Activated T-cell treated with anti-CD3 and anti-CD28 coated beads, Interleukin-2, amount 50 U/mL, for 4 hours (primary cell): ENCODE measurements around the gene GIT1. TPM values are rescaled to one million over a fixed set of nuclear protein-coding genes. Genes with fewer than 3 reads are reported as not detected.

ENCODE experiments used
- ATAC-seq, 2 donors: fragments of 200-7000 bp; cut with Tn5 transposase; one replicate each; pipeline ENCODE4 v1.10.0; 2021
- DNase-seq: peaks from one replicate; pipeline ENCODE4 v3.0.0-alpha.2; 2020
- H3K27me3 Mint-ChIP-seq: one replicate; pipeline ENCODE4 v1.8.0; 2021; ENCODE audit warnings: low read depth, mixed read lengths
- H3K36me3 Mint-ChIP-seq: one replicate; pipeline ENCODE4 v1.8.0; 2022; ENCODE audit warnings: mixed read lengths; ENCODE audit not compliant: insufficient read depth
- H3K4me1 Mint-ChIP-seq: one replicate; pipeline ENCODE4 v1.8.0; 2021; ENCODE audit warnings: low read depth, mixed read lengths
- H3K4me3 Mint-ChIP-seq: one replicate; pipeline ENCODE4 v1.8.0; 2021; ENCODE audit warnings: mild to moderate bottlenecking, moderate library complexity, mixed read lengths
- H3K9me3 Mint-ChIP-seq: one replicate; pipeline ENCODE4 v1.8.0; 2021; ENCODE audit warnings: mixed read lengths
- total RNA-seq, 3 donors: library from RNA; stranded (reverse); gene quantifications; one replicate each; pipeline ENCODE4 v1.2.1, GENCODE V29; 2021

GIT1 gene
- total RNA-seq, 3 donors from 2014 or later, result 79.3 to 91.3 (median 90.8) TPM

DNA sequence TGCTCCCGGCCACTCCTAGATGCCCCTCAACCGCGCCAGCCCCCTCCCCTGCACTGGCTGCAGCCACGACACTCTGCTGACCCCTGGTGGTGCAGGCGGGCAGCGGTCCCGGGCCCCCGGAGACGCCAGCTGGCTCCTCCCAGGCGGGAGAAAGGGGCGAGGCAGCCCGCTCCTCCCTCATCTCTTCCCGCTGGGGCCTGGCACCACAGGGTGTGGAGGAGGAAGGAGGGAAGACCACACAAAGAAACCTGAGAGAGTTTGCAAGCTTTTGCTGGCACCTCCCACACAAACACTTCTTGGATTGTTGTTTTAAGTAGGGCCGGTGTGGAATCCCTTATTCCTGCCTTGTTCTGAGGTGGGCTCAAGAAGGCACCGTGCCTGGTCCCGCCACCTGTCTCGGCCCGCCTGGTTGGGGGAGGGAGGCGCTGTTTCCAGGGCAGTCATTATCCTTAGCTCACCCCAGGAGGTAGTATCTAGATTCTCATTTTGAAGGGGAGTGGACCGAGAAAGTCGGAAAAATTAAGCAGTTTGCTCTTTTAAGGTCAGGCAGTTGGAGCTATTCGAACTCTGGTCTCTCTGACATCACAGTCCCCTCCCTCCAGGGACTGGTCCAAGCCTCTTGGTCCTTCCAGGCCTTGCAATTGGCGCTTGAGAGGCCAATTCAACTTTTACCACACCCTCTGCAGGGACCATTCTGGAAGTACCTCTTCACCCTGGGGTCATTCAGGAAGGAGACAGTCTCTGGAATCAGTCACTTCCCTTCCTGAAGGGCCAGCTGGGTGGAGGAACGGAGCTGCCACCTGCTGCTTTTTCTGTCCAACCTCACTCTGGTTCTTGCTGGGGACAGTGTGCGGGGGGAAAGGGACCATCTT is 2.5 kb upstream of the GIT1 start:
- H3K27me3 Mint-ChIP-seq, result no peaks in the 10 kb centered on the region
- ATAC-seq (peak; percentile 17 to 35), DNase-seq (peak; percentile 75)
- peaks cover 46% of the 10 kb centered on the region for H3K4me1 Mint-ChIP-seq
- H3K4me3 Mint-ChIP-seq, result peak overlapping the region; percentile 73
- H3K36me3 Mint-ChIP-seq, result no peaks in the 10 kb centered on the region
- no peaks in the 10 kb centered on the region for H3K9me3 Mint-ChIP-seq

GRCh38 chr17:29591146-29591736 is 1.8 kb upstream of the GIT1 start:
- peak; percentile 46 for DNase-seq
- H3K36me3 Mint-ChIP-seq, result no peaks in the 10 kb centered on the region
- no peak for ATAC-seq
- peak overlapping the region; percentile 73 for H3K4me3 Mint-ChIP-seq
- no peaks in the 10 kb centered on the region for H3K9me3 Mint-ChIP-seq
- no peaks in the 10 kb centered on the region for H3K27me3 Mint-ChIP-seq
- H3K4me1 Mint-ChIP-seq, result peaks cover 52% of the 10 kb centered on the region

DNA sequence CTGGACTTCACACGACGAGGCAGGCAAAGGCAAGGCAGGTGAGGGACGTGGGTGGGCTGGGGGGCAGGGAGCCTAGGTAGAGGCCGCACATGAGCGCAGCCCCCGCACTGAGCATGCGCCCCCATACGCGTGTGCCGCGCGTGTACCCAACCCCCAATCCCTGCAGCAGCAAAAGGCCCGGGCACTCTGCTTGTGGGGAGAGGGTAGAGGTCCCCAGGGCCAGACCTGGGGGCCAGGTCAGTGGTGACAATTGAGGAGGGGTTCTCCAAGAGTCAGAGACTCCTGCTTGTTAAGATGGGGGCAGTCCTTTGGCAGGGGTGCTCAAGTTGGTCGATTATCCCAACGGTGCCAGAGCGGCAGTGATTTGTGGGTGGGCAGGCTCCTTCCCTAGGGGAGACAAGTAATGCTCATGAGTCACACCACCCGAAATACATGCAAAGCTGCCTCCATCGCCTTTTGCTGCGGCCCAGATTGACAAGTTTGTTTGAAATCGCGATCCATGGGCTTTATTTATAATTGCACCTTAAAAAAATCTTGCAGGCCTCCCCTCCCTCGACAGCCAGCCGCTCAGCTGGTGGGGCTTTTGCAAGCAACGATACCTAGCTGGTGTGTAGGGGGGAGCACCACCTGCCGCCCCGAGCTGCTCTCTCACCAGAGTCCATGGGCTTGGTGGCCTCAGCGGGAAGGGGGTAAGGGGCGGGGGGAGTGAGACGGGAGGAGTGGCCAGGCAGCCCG is 1.1 kb upstream of the GIT1 start:
- DNase-seq (peak; percentile 17), ATAC-seq (no peak)
- H3K36me3 Mint-ChIP-seq, result no peaks in the 10 kb centered on the region
- H3K4me1 Mint-ChIP-seq, result peaks cover 55% of the 10 kb centered on the region
- H3K4me3 Mint-ChIP-seq, result peak overlapping the region; percentile 82
- no peaks in the 10 kb centered on the region for H3K27me3 Mint-ChIP-seq
- H3K9me3 Mint-ChIP-seq, result no peaks in the 10 kb centered on the region

DNA sequence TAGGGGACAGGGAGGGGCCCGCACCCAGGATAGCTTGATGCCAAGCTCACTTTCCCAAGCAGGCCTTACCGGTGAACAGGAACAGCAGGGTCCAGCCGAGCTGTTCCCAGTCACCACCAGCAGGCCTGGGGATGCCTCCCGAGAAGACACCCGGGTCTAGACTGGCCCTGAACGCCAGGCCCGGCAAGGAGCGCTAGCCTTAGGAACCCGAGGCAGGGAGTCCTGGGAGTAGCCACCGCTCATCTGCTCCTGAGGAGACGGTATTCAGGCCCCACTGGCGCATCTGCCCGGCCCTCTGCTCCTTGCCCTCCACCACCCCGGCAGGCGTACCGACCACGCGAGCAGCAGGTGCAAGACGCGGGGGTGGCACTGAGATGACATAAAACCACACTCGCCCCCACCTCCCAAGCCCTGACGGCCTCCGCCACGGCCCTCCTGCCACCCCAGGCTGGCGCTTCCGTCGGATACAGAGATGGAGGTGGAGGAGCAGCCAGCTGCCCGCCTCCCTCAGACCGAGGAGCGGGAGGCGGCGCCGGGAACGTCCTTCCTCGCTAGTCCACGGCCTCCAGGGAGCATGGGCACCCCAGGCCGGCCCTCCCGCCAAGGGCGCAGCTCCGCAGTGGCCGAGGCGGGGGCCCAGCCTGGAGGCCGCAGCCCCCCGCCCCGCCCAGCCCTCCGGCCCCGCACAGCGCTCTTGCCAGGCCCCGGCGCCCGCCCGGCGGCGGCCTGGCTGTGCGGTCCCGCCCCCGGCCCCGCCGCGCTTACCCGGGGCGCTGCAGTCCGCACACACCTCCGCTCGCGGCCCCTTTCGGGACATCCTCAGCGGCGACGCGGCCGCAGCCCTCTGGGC is 661 bp downstream of the GIT1 start:
- Mint-ChIP-seq H3K36me3 (no peaks in the 10 kb centered on the region), H3K9me3 (no peaks in the 10 kb centered on the region), H3K27me3 (no peaks in the 10 kb centered on the region), H3K4me3 (peak overlapping the region; percentile 95), H3K4me1 (peaks cover 62% of the 10 kb centered on the region)
- ATAC-seq (peak; percentile 28 to 32), DNase-seq (peak; percentile 66)

GRCh38 chr17:29588017-29588561 is 1.4 kb downstream of the GIT1 start:
- no peaks in the 10 kb centered on the region for H3K27me3 Mint-ChIP-seq
- no peak for DNase-seq
- H3K4me1 Mint-ChIP-seq, result peaks cover 62% of the 10 kb centered on the region
- H3K9me3 Mint-ChIP-seq, result no peaks in the 10 kb centered on the region
- H3K4me3 Mint-ChIP-seq, result peak overlapping the region; percentile 95
- H3K36me3 Mint-ChIP-seq, result no peaks in the 10 kb centered on the region
- ATAC-seq, result no peak

- H3K4me1 Mint-ChIP-seq, result peaks cover 61% of the 10 kb centered on the region
- no peaks in the 10 kb centered on the region for H3K9me3 Mint-ChIP-seq
- DNase-seq, result no peak
- no peaks in the 10 kb centered on the region for H3K27me3 Mint-ChIP-seq
- H3K4me3 Mint-ChIP-seq, result peak overlapping the region; percentile 95
- no peak for ATAC-seq
- H3K36me3 Mint-ChIP-seq, result no peaks in the 10 kb centered on the region
These were observed 1.9 kb downstream of the GIT1 start for GRCh38 chr17:29587591-29587990.

DNA sequence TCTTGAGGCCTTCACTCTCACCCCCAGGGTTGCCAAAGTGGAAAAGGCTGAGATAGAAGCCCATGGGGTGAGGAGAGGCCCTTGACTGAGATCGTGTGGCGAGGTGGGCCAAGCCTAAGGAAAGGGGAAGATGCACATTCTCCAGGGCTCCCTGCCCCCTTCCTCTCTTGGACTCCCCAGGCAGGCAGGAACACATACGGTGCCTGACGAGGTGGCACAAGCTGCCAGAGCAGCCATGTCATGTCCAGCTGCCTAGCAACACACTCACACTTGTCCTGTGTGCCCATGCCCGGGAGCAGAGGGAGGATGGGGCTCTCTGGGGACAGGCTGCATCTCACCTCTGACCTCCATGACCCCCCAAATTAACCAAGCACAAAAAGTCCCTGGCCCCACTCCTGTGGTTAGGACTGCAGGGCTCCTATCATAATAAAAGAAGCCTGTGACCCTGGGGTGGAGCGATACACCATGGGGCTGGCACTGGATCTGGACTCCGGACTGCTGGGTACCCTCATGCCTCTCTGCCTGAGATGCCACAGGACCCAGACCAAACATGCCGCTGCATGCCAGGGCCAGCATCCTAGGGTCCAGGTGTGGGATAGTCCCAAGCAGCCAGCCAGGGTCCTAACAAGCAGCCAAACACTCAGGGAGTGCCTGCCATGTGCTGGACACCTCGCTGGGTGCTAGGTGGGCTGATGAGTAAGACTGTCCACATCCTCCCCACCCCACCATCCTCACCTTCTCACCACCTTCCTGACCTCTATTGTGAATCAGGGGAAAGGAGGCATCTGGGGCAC is 2.6 kb downstream of the GIT1 start:
- DNase-seq (no peak), ATAC-seq (no peak)
- H3K4me3 Mint-ChIP-seq, result peak overlapping the region; percentile 95
- H3K27me3 Mint-ChIP-seq, result no peaks in the 10 kb centered on the region
- H3K4me1 Mint-ChIP-seq, result peaks cover 54% of the 10 kb centered on the region
- H3K9me3 Mint-ChIP-seq, result no peaks in the 10 kb centered on the region
- H3K36me3 Mint-ChIP-seq, result peaks cover 4% of the 10 kb centered on the region

GRCh38 chr17:29585080-29585751 is 4.2 kb downstream of the GIT1 start:
- Mint-ChIP-seq H3K4me3 (peak overlapping the region; percentile 29), H3K9me3 (no peaks in the 10 kb centered on the region), H3K27me3 (no peaks in the 10 kb centered on the region), H3K36me3 (peaks cover 9% of the 10 kb centered on the region), H3K4me1 (peaks cover 41% of the 10 kb centered on the region)
- ATAC-seq (no peak), DNase-seq (peak; percentile 36)

DNA sequence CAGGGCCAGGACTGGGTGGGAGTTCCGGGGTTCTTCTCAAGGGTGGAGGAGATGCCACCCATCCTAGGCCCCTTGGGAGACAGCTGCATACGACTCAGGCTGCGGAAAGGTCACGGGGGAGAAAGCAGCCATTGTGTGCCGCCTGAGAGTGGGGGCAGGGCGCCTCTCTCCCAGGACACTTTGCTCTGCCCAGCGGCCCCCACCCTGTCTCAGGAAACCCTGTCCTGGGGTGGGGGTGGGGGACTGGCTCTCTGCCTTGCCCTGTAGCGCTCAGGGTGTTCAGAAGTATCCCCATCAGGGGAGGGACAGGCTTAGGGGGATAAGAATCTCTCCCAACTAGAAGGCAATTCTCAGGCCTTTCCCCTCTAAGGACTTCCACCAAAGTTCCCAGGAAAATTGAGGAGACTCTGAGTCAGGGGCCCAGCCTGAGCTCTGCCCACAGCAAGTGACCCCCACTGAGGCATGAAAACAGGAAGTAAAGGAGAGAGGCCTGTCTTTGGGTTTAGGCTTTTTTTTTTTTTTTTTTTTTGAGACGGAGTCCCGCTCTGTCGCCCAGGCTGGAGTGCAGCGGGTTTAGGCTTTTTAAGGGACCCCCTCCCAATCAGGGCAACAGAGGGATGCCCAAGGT is 4.9 kb downstream of the GIT1 start:
- no peak overlapping the region for H3K4me3 Mint-ChIP-seq
- H3K4me1 Mint-ChIP-seq, result peaks cover 36% of the 10 kb centered on the region
- ATAC-seq, result no peak
- H3K27me3 Mint-ChIP-seq, result no peaks in the 10 kb centered on the region
- no peaks in the 10 kb centered on the region for H3K9me3 Mint-ChIP-seq
- peaks cover 14% of the 10 kb centered on the region for H3K36me3 Mint-ChIP-seq
- DNase-seq, result no peak

DNA sequence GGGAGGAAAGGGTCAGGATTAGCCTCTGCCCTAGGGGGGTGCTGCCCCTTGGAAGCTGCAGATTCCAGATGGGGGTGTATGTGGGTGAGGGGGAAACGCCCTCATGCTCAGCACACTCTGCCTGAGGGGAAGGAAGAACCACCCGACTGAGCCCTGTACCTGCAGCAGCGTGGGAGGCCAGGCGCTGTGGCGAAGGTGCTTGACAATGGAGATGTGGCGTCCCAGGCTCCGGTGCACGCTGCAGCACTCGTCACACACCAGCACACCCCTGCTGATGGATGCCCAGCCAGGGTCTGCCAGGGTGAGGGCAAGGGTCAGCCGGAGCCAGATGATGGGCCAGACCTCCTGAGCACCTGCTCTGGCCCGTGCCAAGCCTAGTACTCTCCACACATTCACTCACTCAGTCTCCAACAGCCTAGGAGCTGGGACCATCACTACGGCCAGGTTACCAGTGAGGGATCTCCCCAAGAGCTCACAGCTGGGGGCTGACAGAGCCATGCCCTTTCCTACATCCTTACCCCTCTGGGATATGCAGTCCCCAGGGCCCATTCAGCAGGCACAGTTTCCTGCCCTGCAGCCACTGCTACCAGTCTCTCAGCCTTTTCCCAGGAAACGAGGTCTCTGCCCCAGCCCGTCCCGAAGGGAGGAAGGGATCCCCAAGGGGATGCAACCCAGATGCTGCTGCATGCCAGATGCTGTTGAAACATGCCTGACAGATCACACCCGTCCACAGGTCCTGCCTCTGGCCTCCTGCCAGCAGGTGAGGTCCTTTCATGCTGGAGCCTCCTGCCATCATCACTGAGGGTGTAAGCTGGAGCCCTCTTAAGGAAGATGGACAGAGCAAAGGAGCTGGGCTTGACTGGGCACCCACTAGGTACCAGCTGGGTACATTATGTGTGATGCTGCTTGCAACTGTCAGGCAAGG is 5.9 kb downstream of the GIT1 start:
- H3K4me3 Mint-ChIP-seq, result no peak overlapping the region
- H3K36me3 Mint-ChIP-seq, result peaks cover 16% of the 10 kb centered on the region
- H3K9me3 Mint-ChIP-seq, result no peaks in the 10 kb centered on the region
- DNase-seq (no peak), ATAC-seq (no peak)
- H3K4me1 Mint-ChIP-seq, result peaks cover 36% of the 10 kb centered on the region
- no peaks in the 10 kb centered on the region for H3K27me3 Mint-ChIP-seq

DNA sequence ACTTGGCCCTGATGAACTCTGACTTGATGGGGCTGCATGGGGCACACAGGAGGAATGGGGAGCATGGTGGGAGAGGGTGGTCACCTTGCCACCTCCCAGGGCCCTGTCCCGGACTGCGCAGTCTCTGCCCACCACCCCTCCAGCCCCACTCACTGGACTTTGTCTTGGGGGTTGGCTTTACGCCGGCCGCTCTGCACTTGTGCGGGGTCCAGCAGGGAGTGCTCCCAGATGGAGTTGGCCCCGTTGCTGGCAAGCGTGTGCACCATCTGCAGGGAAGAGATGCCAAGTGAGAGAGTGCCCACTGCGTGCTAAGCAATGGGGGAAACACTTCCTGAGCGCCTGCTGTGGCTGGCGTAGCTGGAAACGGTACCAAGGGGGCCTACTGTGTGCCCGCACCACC is 6.7 kb downstream of the GIT1 start:
- no peak for ATAC-seq
- DNase-seq, result no peak
- Mint-ChIP-seq H3K9me3 (no peaks in the 10 kb centered on the region), H3K36me3 (peaks cover 20% of the 10 kb centered on the region), H3K4me3 (no peak overlapping the region), H3K27me3 (no peaks in the 10 kb centered on the region), H3K4me1 (peaks cover 31% of the 10 kb centered on the region)
